Heart left ventricle (tissue), 16 donors: ENCODE measurements around the gene DMTF1. TPM values are rescaled to one million over a fixed set of nuclear protein-coding genes. Genes with fewer than 3 reads are reported as not detected.

ENCODE experiments used
- ATAC-seq, 4 donors: fragments of 200-7000 bp; cut with Tn5 transposase; one replicate each; pipeline ENCODE4 v1.9.1; 2020 to 2022; ENCODE audit warnings: moderate library complexity in 4 of 4, mild to moderate bottlenecking in 3 of 4, moderate number of reproducible peaks in 1 of 4
- DNase-seq, 5 donors: peaks; one replicate each; pipeline ENCODE4 v3.0.0-alpha.2; 2020
- H3K27ac ChIP-seq, 12 donors: fragments of 200-600 bp; sonication (generic) in 4 of 12; one replicate each; pipeline versions ENCODE4 v1.5.0 to v1.8.0; 2016 to 2022; ENCODE audit warnings: mild to moderate bottlenecking in 2 of 12
- H3K27me3 ChIP-seq, 9 donors: fragments of 200-600 bp; sonication (generic) in 2 of 9; one replicate each; pipeline versions ENCODE4 v1.5.1 to v1.8.0; 2016 to 2022; ENCODE audit warnings: mild to moderate bottlenecking in 3 of 9
- H3K36me3 ChIP-seq, 9 donors: fragments of 200-600 bp; sonication (generic) in 2 of 9; one replicate each; pipeline versions ENCODE4 v1.5.0 to v1.8.0; 2018 to 2022; ENCODE audit warnings: mild to moderate bottlenecking in 2 of 9
- H3K4me1 ChIP-seq, 12 donors: fragments of 200-600 bp; sonication (generic) in 4 of 12; one replicate each; pipeline versions ENCODE4 v1.5.0 to v1.8.0; 2016 to 2022; ENCODE audit warnings: mild to moderate bottlenecking in 3 of 12
- H3K4me3 ChIP-seq, 12 donors: fragments of 200-600 bp; sonication (generic) in 4 of 12; one replicate each; pipeline versions ENCODE4 v1.5.0 to v1.8.0; 2017 to 2022; ENCODE audit warnings: mild to moderate bottlenecking in 9 of 12, moderate library complexity in 4 of 12
- H3K9me3 ChIP-seq, 12 donors: fragments of 200-600 bp; sonication (generic) in 4 of 12; one replicate each; pipeline versions ENCODE4 v1.5.0 to v1.8.0; 2016 to 2022; ENCODE audit warnings: mild to moderate bottlenecking in 1 of 12
- CTCF ChIP-seq, 12 donors: fragments of 200-600 bp; sonication (generic) in 4 of 12; IDR thresholded peaks; one replicate each; pipeline versions ENCODE4 v1.5.0 to v1.8.0; 2018 to 2022; ENCODE audit warnings: antibody characterized with exemption in 12 of 12, mild to moderate bottlenecking in 5 of 12
- POLR2A ChIP-seq, 2 donors: fragments of 450-650 bp; IDR thresholded peaks; one replicate each; pipeline ENCODE4 v1.6.1; 2017; ENCODE audit warnings: antibody characterized with exemption in 2 of 2, mild to moderate bottlenecking in 2 of 2, moderate library complexity in 2 of 2
- WGBS, 4 donors: extraction: QIAGEN DNeasy Blood & Tissue Kit in 2 of 4; methylation state at CpG; one replicate each; pipeline versions ENCODE4 v1.1.5 to v1.1.7; 2013 to 2018; 5-methylcytosine and 5-hydroxymethylcytosine counted together
- intact Hi-C, 10 donors: fragments of 100-400 bp; cut with DNase I; formaldehyde crosslinking; loops; one replicate each; pipeline versions ENCODE4 v1.11.1 to v1.14.2; 2022
- polyA plus RNA-seq, 2 donors: library from polyadenylated mRNA; stranded (reverse); fragments of 200-250 nt; gene quantifications; one replicate each; pipeline ENCODE4 v1.2.3, GENCODE V29; 2013
- total RNA-seq, 9 donors: library from RNA; depleted of rRNA in 2 of 9; stranded (reverse); fragments of >200 nt in 2 of 9; fragmentation: NEBNext Ultra II Directional in 3 of 9; extraction: Animal tissue kit (Norgen Biotek cat#: 25700) in 3 of 9; gene quantifications; one replicate each; pipeline versions ENCODE4 v1.1.0 to v1.2.4, GENCODE V29; 2016 to 2023
- donor health status: ischemic (EF 13 %, LVEDD 7.1; RV severe dilation, severe dysfunction).
- donor health status: healthy with polysubstance abuse.
- donor health status: DM: no; HTN: yes; CAD: no.
- donor health status: DM: no; HTN: no; CAD: no.
- donor health status: ischemic (EF 25% LVEDD 6.9; RV normal size, moderate dysfunction).
- donor health status: ischemic (EF 25% LVEDD 5.7; RV mildly dilated, moderate dysfunction).
- donor health status: healthy.
- donor health status: DM: yes; HTN: yes; CAD: no.
- donor health status: ischemic (EF 35%, LVEDD 5.7; RV mildly dilated, moderate dysfunction).
- donor health status: nonischemic (EF 11% LVEDD 7.7; RV severe dilation, severe dysfunction).
- donor health status: DM: yes; HTN: yes; CAD: no.
- donor health status: PGD.
- donor health status: ischemic (EF 29% LVEDD 5.4; RV normal size, mild dysfunction).
- donor health status: nonischemic (EF 23%, LVEDD 6.1; RV moderate dilation, normal function).

Gene DMTF1
- total and polyA plus RNA-seq, 11 donors, result 13.5 to 43.3 (median 21.3) TPM

GRCh38 chr7:87188930-87189329 lies 36.7 kb downstream of the DMTF1 start:
- 92 to 100% (median 95%) methylated on average over 2 of the region's 2 CpGs for WGBS, 4 donors
- no peak overlapping the region for H3K27ac ChIP-seq
- no peaks in the 10 kb centered on the region for H3K9me3 ChIP-seq
- peaks cover 0 to 4% (median 0%) of the 10 kb centered on the region in 12 donors for H3K4me1 ChIP-seq
- H3K36me3 ChIP-seq, result peaks cover 4 to 100% (median 100%) of the 10 kb centered on the region in 9 donors
- TF ChIP-seq CTCF (IDR thresholded peaks at IDR 0.05) (no peak), POLR2A (IDR thresholded peaks at IDR 0.05) (no peak)
- no peaks in the 10 kb centered on the region for H3K27me3 ChIP-seq
- ATAC-seq (no peak), DNase-seq (no peak)
- no peak overlapping the region for H3K4me3 ChIP-seq
- intact Hi-C loops, result no loop called here

- peaks cover 2 to 100% (median 100%) of the 10 kb centered on the region in 9 donors for H3K36me3 ChIP-seq
- H3K4me1 ChIP-seq, result no peaks in the 10 kb centered on the region
- H3K4me3 ChIP-seq, result no peak overlapping the region
- no peak overlapping the region for H3K27ac ChIP-seq
- intact Hi-C loops, result no loop called here
- DNase-seq (no peak), ATAC-seq (no peak)
- TF ChIP-seq POLR2A (IDR thresholded peaks at IDR 0.05) (no peak), CTCF (IDR thresholded peaks at IDR 0.05) (no peak)
- no peaks in the 10 kb centered on the region for H3K9me3 ChIP-seq
- 91 to 95% (median 91%) methylated on average over 3 of the region's 3 CpGs for WGBS, 4 donors
- no peaks in the 10 kb centered on the region for H3K27me3 ChIP-seq
These were observed 38.5 kb downstream of the DMTF1 start for GRCh38 chr7:87190783-87191182.

- Histone ChIP-seq H3K27me3 (no peaks in the 10 kb centered on the region), H3K36me3 (peaks cover 2 to 100% (median 100%) of the 10 kb centered on the region in 9 donors), H3K9me3 (no peaks in the 10 kb centered on the region), H3K4me1 (no peaks in the 10 kb centered on the region), H3K4me3 (no peak overlapping the region), H3K27ac (no peak overlapping the region)
- no peak for TF ChIP-seq CTCF (IDR thresholded peaks at IDR 0.05)
- TF ChIP-seq POLR2A (IDR thresholded peaks at IDR 0.05), result no peak
- intact Hi-C loops, result no loop called here
- 73 to 77% (median 75%) methylated on average over 6 of the region's 6 CpGs for WGBS, 4 donors
- ATAC-seq, result no peak
- no peak for DNase-seq
These were observed 40.7 kb downstream of the DMTF1 start for GRCh38 chr7:87192784-87193487.

- TF ChIP-seq POLR2A (IDR thresholded peaks at IDR 0.05) (no peak), CTCF (IDR thresholded peaks at IDR 0.05) (no peak)
- Histone ChIP-seq H3K36me3 (peaks cover 2 to 100% (median 98%) of the 10 kb centered on the region in 9 donors), H3K9me3 (no peaks in the 10 kb centered on the region), H3K4me3 (no peak overlapping the region), H3K27me3 (no peaks in the 10 kb centered on the region), H3K4me1 (peaks cover 0 to 5% (median under 1%) of the 10 kb centered on the region in 12 donors), H3K27ac (no peak overlapping the region)
- no peak for DNase-seq
- no peak for ATAC-seq
- 84 to 96% (median 88%) methylated on average over 1 of the region's 1 CpG for WGBS, 4 donors
- intact Hi-C loops, result no loop called here
These were observed 41.7 kb downstream of the DMTF1 start for GRCh38 chr7:87193912-87194311.
